ENCODE measurements around the gene PSENEN.

DNA sequence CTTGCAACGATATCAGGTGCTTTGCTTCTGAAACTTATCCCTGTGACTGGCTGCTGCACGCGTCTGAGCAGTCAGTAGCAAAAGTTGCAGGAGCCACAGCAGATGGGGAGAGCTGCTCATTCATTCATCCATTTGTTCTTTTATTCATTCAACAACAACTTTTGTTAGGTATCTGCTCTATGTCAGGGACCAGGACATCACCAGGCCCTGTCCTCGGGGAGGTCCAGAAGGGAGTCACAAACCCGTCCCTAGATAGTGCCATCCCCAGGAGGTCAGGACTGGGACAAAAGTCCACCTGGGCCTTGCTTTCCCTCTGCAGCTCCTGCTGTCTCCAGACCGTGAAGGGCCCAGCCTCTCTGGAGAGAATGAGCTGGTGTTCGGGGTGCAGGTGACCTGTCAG is 32.5 kb downstream of the PSENEN start:
- TF ChIP-seq BRCA1 (IDR thresholded peaks at IDR 0.05; ENCODE audit: low read depth, low read length) (no peak), RAD21 (IDR thresholded peaks at IDR 0.05 in 1 of 2, conservative IDR thresholded peaks at IDR 0.05 in 1 of 2; ENCODE audit: low read depth in 2 of 2, low read length in 2 of 2) (no peak), JUND (IDR thresholded peaks at IDR 0.05; ENCODE audit: low read length) (no peak), BCL11A (IDR thresholded peaks at IDR 0.05; ENCODE audit: low read depth in 2 of 2, low read length in 2 of 2) (no peak), EZH2 (IDR thresholded peaks at IDR 0.05; ENCODE audit: low read depth, low read length, severe bottlenecking) (no peak), POLR2A (IDR thresholded peaks at IDR 0.05; ENCODE audit: control extremely low read depth in 1 of 2, low read depth in 2 of 2, low read length in 2 of 2) (no peak), SIN3A (conservative IDR thresholded peaks at IDR 0.05 in 1 of 2, IDR thresholded peaks at IDR 0.05 in 1 of 2; ENCODE audit: low read depth in 1 of 2, low read length in 2 of 2) (no peak), RXRA (IDR thresholded peaks at IDR 0.05; ENCODE audit: insufficient read depth, low read depth, low read length) (no peak), KDM5A (IDR thresholded peaks at IDR 0.05; ENCODE audit: low read length) (no peak), SUZ12 (IDR thresholded peaks at IDR 0.05; ENCODE audit: low read length) (no peak)
- TF ChIP-seq, protein P1, sequence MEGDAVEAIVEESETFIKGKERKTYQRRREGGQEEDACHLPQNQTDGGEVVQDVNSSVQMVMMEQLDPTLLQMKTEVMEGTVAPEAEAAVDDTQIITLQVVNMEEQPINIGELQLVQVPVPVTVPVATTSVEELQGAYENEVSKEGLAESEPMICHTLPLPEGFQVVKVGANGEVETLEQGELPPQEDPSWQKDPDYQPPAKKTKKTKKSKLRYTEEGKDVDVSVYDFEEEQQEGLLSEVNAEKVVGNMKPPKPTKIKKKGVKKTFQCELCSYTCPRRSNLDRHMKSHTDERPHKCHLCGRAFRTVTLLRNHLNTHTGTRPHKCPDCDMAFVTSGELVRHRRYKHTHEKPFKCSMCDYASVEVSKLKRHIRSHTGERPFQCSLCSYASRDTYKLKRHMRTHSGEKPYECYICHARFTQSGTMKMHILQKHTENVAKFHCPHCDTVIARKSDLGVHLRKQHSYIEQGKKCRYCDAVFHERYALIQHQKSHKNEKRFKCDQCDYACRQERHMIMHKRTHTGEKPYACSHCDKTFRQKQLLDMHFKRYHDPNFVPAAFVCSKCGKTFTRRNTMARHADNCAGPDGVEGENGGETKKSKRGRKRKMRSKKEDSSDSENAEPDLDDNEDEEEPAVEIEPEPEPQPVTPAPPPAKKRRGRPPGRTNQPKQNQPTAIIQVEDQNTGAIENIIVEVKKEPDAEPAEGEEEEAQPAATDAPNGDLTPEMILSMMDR (IDR thresholded peaks at IDR 0.05; ENCODE audit: control extremely low read depth in 1 of 3, insufficient read depth in 1 of 3, low read depth in 1 of 3, low read length in 3 of 3): no peak

Measured in H1 (cell line).